Activated gamma-delta T cell treated with Interleukin-2 at 50 U/mL for 16 hours (primary cell): Measurements from ENCODE around the gene PARD6A.

Experiments used
- DNase-seq: peaks from one replicate; pipeline ENCODE4 v3.0.0-alpha.2; 2020

PARD6A gene

GRCh38 chr16:67697422-67698185 is 36.8 kb downstream of the PARD6A start:
- DNase-seq: no peak

GRCh38 chr16:67699265-67699664 is 38.5 kb downstream of the PARD6A start:
- no peak for DNase-seq

- no peak for DNase-seq
Measured at GRCh38 chr16:67701420-67701819, 40.7 kb downstream of the PARD6A start.

GRCh38 chr16:67702130-67702529 is 41.4 kb downstream of the PARD6A start:
- DNase-seq: no peak

GRCh38 chr16:67703626-67704025 is 42.9 kb downstream of the PARD6A start:
- DNase-seq: no peak

GRCh38 chr16:67704110-67704509 is 43.4 kb downstream of the PARD6A start:
- DNase-seq: no peak

GRCh38 chr16:67707210-67707609 is 46.5 kb downstream of the PARD6A start:
- DNase-seq: no peak

- DNase-seq: no peak
Measured at GRCh38 chr16:67707790-67708189, 47.0 kb downstream of the PARD6A start.

GRCh38 chr16:67708368-67708771 is 47.6 kb downstream of the PARD6A start:
- no peak for DNase-seq

GRCh38 chr16:67709050-67709449 is 48.3 kb downstream of the PARD6A start:
- no peak for DNase-seq

- DNase-seq: no peak
Measured at GRCh38 chr16:67710607-67711006, 49.8 kb downstream of the PARD6A start.
